GM23338 (cell line): Measurements from ENCODE around the gene RRBP1. TPM values are rescaled to one million over a fixed set of nuclear protein-coding genes. Genes with fewer than 3 reads are reported as not detected.

Source experiments
- polyA plus RNA-seq: library from polyadenylated mRNA; unstranded; fragments of >200 nt; fragmentation: Nextera tagmentation; extraction: Ambion mirVana; gene quantifications from 2 replicates; pipeline ENCODE4 v1.2.1, GENCODE V29; 2016
- total RNA-seq: library from RNA; depleted of rRNA; stranded (reverse); fragments of >200 nt; shearing (Covaris generic); gene quantifications from 2 replicates; pipeline ENCODE4 v1.2.3, GENCODE V29; 2014; rRNA removed

RRBP1 gene
- total and polyA plus RNA-seq, 2 experiments from 2014 or later, result 105 to 113 TPM

Other genes with a start within 250 kb of the RRBP1 start
- gene BFSP1, start 150.9 kb downstream of the RRBP1 start, total RNA-seq, result 4.9 and 5.0 TPM in 2 replicates
- gene BFSP1, start 150.9 kb downstream of the RRBP1 start, polyA plus RNA-seq, result 2.7 and 3.1 TPM in 2 replicates
- 145 and 162 TPM in 2 replicates for gene DSTN, start 112.2 kb downstream of the RRBP1 start, total RNA-seq
- gene DSTN, start 112.2 kb downstream of the RRBP1 start, polyA plus RNA-seq, result 456 and 459 TPM in 2 replicates
- not detected in 2 replicates for gene BANF2, start 17.7 kb upstream of the RRBP1 start, total RNA-seq
- gene BANF2, start 17.7 kb upstream of the RRBP1 start, polyA plus RNA-seq, result not detected in 2 replicates